Measurements from ENCODE around the gene PCDHGA4. TPM values are rescaled to one million over a fixed set of nuclear protein-coding genes. Genes with fewer than 3 reads are reported as not detected.

The PCDHGA4 gene
- total RNA-seq, 1 experiment from 2014 or later, result 0.07 TPM

DNA sequence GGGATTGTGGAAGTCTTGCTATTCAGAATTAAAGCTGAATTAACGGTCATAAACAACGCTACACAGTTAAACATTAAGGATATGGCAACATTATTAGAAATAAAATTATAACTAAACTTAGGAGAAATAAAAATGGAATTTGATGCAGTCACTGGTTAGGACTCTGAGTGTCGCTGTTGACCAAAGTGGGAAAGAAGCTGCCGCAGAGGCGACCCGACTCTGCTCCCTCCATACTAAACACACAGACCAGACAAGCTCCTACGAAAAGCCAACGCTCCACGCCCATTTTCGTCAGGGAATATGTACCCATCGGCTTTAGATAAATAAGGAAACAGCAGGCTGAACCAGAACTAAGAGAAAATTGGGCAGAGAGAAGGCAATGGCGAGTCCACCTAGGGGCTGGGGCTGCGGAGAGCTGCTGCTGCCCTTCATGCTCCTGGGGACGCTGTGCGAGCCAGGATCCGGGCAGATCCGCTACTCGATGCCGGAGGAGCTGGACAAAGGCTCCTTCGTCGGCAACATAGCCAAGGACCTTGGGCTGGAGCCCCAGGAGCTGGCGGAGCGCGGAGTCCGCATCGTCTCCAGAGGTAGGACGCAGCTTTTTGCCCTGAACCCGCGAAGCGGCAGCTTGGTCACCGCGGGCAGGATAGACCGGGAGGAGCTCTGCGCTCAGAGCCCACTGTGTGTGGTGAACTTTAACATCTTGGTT is 9.3 kb downstream of the PCDHGA4 start, which contains the start of gene PCDHGA5:
Gene PCDHGA5, plus strand, starts transcription at position 211 of the 709 bp plus-strand sequence. Its CDS starts 169 bp downstream, at position 380.
- BruUV-seq (replicated peaks), result no TSS peak
- no peaks in the 10 kb centered on the region for H3K4me1 Mint-ChIP-seq (ENCODE audit: low read depth, unreplicated experiment)
- CTCF ChIA-PET, result no interaction called here
- H3K27me3 Mint-ChIP-seq (ENCODE audit: unreplicated experiment), result no peaks in the 10 kb centered on the region
- peaks cover 20% of the 10 kb centered on the region for H3K9me3 Mint-ChIP-seq (ENCODE audit: low read depth, unreplicated experiment)
- no peak within 1 kb of the TSS for H3K4me3 Mint-ChIP-seq (ENCODE audit: low read depth, unreplicated experiment)
- H3K27ac Mint-ChIP-seq (ENCODE audit: unreplicated experiment), result no peak within 1 kb of the TSS
- H3K36me3 Mint-ChIP-seq (ENCODE audit: insufficient read depth, unreplicated experiment), result peaks cover 3% of the 10 kb centered on the region
- no peak for DNase-seq
- intact Hi-C loops (cut with micrococcal nuclease; ENCODE audit: unreplicated experiment), result no loop called here
- TF ChIP-seq, protein P1, sequence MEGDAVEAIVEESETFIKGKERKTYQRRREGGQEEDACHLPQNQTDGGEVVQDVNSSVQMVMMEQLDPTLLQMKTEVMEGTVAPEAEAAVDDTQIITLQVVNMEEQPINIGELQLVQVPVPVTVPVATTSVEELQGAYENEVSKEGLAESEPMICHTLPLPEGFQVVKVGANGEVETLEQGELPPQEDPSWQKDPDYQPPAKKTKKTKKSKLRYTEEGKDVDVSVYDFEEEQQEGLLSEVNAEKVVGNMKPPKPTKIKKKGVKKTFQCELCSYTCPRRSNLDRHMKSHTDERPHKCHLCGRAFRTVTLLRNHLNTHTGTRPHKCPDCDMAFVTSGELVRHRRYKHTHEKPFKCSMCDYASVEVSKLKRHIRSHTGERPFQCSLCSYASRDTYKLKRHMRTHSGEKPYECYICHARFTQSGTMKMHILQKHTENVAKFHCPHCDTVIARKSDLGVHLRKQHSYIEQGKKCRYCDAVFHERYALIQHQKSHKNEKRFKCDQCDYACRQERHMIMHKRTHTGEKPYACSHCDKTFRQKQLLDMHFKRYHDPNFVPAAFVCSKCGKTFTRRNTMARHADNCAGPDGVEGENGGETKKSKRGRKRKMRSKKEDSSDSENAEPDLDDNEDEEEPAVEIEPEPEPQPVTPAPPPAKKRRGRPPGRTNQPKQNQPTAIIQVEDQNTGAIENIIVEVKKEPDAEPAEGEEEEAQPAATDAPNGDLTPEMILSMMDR (IDR thresholded peaks at IDR 0.05; ENCODE audit: unreplicated experiment), result no peak

DNA sequence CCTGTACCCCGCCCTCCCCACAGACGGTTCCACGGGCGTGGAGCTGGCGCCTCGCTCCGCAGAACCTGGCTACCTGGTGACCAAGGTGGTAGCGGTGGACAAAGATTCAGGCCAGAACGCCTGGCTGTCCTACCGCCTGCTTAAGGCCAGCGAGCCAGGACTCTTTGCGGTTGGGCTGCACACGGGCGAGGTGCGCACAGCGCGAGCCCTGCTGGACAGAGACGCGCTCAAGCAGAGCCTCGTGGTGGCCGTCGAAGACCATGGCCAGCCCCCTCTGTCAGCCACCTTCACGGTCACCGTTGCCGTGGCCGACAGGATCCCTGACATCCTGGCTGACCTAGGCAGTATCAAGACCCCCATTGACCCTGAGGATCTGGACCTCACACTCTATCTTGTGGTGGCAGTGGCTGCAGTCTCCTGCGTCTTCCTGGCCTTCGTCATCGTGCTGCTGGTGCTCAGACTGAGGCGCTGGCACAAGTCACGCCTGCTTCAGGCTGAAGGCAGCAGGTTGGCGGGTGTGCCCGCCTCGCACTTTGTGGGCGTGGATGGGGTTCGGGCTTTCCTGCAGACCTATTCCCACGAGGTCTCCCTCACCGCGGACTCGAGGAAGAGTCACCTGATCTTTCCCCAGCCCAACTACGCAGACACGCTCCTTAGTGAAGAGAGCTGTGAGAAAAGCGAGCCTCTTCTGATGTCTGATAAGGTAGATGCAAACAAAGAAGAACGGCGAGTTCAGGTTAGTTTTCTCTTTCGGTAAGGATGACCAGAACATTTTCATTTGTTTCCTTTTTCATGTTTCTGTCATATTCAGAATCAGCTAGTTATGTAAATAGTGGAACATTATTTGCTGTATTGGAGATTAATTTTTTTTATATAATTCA is 11.4 kb downstream of the PCDHGA4 start:
- TF ChIP-seq, protein P1 (IDR thresholded peaks at IDR 0.05; ENCODE audit: unreplicated experiment), result no peak
- CTCF ChIA-PET, result no interaction called here

DNA sequence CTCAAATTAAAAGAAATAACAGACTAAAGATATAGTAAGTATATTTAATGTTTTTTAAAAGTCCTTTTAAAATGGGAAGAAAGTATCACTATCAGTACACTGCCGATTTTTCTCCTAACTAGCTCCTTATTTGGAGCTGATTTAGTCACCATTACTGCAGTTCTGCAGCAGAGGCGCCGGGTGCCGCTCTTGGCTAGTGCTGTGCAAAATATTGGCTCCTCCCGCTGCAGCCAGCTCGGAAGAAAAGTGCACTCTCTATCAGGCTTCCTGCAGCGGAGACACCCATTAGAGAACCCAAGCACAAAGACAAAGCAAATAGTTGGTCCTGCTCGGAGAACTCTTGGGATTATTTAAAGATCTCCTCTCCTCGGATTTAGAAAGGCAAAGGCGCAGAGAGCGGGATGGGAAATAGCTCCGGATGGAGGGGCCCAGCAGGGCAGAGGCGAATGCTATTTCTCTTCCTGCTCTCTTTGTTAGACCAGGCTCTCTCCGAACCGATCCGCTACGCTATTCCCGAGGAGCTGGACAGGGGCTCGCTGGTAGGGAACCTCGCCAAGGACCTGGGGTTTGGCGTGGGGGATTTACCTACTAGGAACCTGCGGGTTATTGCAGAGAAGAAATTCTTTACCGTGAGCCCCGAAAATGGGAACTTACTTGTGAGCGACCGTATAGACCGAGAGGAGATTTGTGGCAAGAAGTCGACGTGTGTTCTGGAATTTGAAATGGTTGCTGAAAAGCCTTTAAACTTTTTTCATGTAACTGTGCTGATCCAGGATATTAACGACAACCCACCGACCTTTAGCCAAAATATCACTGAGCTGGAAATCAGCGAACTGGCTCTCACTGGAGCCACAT is 15.4 kb downstream of the PCDHGA4 start, which contains the start of gene PCDHGB3:
Gene PCDHGB3, plus strand, starts transcription at position 249 of the 855 bp plus-strand sequence. Its CDS starts 153 bp downstream, at position 402.
- H3K9me3 Mint-ChIP-seq (ENCODE audit: low read depth, unreplicated experiment), result peaks cover 14% of the 10 kb centered on the region
- TSS peak; percentile 60 for BruUV-seq (replicated peaks)

More for the DNA sequence above, 11.4 kb downstream of the PCDHGA4 start:
- no peak for DNase-seq
- H3K27me3 Mint-ChIP-seq (ENCODE audit: unreplicated experiment), result no peaks in the 10 kb centered on the region
- no peak overlapping the region for H3K4me3 Mint-ChIP-seq (ENCODE audit: low read depth, unreplicated experiment)
- no TSS peak for BruUV-seq (replicated peaks)
- intact Hi-C loops (cut with micrococcal nuclease; ENCODE audit: unreplicated experiment), result no loop called here
- H3K4me1 Mint-ChIP-seq (ENCODE audit: low read depth, unreplicated experiment), result no peaks in the 10 kb centered on the region
- H3K9me3 Mint-ChIP-seq (ENCODE audit: low read depth, unreplicated experiment), result peaks cover 17% of the 10 kb centered on the region
- peaks cover 7% of the 10 kb centered on the region for H3K36me3 Mint-ChIP-seq (ENCODE audit: insufficient read depth, unreplicated experiment)
- H3K27ac Mint-ChIP-seq (ENCODE audit: unreplicated experiment), result no peak overlapping the region

More for the DNA sequence above, 15.4 kb downstream of the PCDHGA4 start, which contains the start of gene PCDHGB3:
- peak within 1 kb of the TSS; percentile 62 for H3K4me3 Mint-ChIP-seq (ENCODE audit: low read depth, unreplicated experiment)
- TF ChIP-seq, protein P1 (IDR thresholded peaks at IDR 0.05; ENCODE audit: unreplicated experiment), result no peak
- peaks cover 9% of the 10 kb centered on the region for H3K36me3 Mint-ChIP-seq (ENCODE audit: insufficient read depth, unreplicated experiment)
- H3K27ac Mint-ChIP-seq (ENCODE audit: unreplicated experiment), result peak within 1 kb of the TSS; percentile 75
- H3K27me3 Mint-ChIP-seq (ENCODE audit: unreplicated experiment), result no peaks in the 10 kb centered on the region
- intact Hi-C loops (cut with micrococcal nuclease; ENCODE audit: unreplicated experiment), result loop anchor here (1.0 kb wide), 1 partner anchor 191 kb away; no protein-coding TSS in a partner anchor
- DNase-seq, result peak; percentile 41
- CTCF ChIA-PET, result interaction anchor here (0.7 to 1.4 kb wide), 8 partner anchors 105 to 321 kb away, joined by 3 to 10 read pairs (median 4); partner anchors contain the start of genes PCDHB14 and PCDHGC3
- no peaks in the 10 kb centered on the region for H3K4me1 Mint-ChIP-seq (ENCODE audit: low read depth, unreplicated experiment)
